Measurements from ENCODE around the gene HBG1.

The HBG1 gene

DNA sequence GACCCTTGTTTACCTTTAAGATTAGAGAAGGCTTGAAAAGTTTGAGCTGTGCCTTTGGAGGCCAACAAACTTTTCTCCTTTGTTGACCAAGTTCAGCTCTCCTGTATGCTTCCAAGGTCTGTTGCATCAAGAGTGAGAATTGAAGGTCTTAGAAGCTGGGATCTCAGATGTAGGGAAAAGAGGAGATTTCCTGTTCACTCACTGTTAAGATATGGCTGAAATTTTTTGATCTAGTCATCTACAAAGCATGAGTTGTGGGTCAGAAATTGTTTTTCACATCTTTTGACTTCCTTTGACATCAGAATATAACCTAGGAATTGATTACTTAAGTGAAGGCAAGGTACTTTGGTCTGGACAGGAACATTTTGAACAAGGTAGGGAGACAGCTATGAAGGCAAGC, 40.0 kb upstream of the HBG1 start:
- no peak for DNase-seq
- Histone ChIP-seq H3K9me2 (replicated peaks; ENCODE audit: insufficient read depth, low read length) (no peaks in the 10 kb centered on the region), H3K9ac (ENCODE audit: low read length) (no peak overlapping the region), H3K79me2 (ENCODE audit: low read length) (no peaks in the 10 kb centered on the region), H3K4me1 (ENCODE audit: low read length) (peaks cover 37% of the 10 kb centered on the region), H3K27ac (ENCODE audit: low read length) (no peak overlapping the region), H3K4me3 (ENCODE audit: low read length) (no peak overlapping the region), H3K9me3 (replicated peaks; ENCODE audit: insufficient read depth, low read length) (no peaks in the 10 kb centered on the region), H3F3A (ENCODE audit: insufficient read depth, low read length) (no peaks in the 10 kb centered on the region; the same call in 1 of the 2 replicates), H3K4me2 (ENCODE audit: low read depth, low read length) (no peak overlapping the region), H4K20me1 (ENCODE audit: insufficient read depth, low read length) (no peaks in the 10 kb centered on the region), H2AFZ (ENCODE audit: low read length) (peak overlapping the region; percentile 19; the same call in 1 of the 2 replicates), H3K27me3 (replicated peaks; ENCODE audit: insufficient read depth, low read length) (no peaks in the 10 kb centered on the region), H3K36me3 (replicated peaks; ENCODE audit: insufficient read depth, low read length) (no peaks in the 10 kb centered on the region)
- TF ChIP-seq EZH2 (optimal IDR thresholded peaks at IDR 0.05; ENCODE audit: low read depth, low read length) (no peak), CTCF (IDR thresholded peaks at IDR 0.05; ENCODE audit: low read length) (no peak), EZH2phosphoT487 (IDR thresholded peaks at IDR 0.05; ENCODE audit: low read length) (no peak)

DNA sequence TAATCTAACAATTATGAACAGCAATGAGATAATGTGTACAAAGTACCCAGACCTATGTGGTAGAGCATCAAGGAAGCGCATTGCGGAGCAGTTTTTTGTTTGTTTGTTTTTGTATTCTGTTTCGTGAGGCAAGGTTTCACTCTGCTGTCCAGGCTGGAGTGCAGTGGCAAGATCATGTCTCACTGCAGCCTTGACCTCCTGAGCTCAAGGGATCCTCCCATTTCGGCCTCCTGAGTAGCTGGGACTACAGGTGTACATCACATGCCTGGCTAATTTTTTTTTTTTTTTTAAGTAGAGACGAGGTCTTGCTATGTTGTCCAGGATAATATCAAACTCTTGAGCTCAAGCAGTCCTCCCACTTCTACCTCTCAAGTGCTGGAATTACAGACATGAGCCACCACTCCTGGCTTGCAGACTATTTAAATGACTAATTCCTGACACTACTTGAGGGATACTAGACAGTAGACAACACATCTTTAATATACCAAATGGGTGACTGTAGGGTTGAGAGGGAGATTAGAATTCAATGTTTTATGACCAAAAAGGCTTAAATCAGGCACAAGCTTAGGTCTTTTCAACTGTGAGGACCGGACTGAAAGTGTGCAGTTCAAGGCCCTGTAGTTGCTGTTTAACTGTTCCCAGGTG, 39.4 kb upstream of the HBG1 start:
- Histone ChIP-seq H3K4me2 (ENCODE audit: low read depth, low read length) (no peak overlapping the region), H3K4me1 (ENCODE audit: low read length) (peaks cover 37% of the 10 kb centered on the region), H3K27ac (ENCODE audit: low read length) (no peak overlapping the region), H4K20me1 (ENCODE audit: insufficient read depth, low read length) (no peaks in the 10 kb centered on the region), H3K9ac (ENCODE audit: low read length) (no peak overlapping the region), H3K4me3 (ENCODE audit: low read length) (no peak overlapping the region), H3K36me3 (replicated peaks; ENCODE audit: insufficient read depth, low read length) (no peaks in the 10 kb centered on the region), H3K9me2 (replicated peaks; ENCODE audit: insufficient read depth, low read length) (no peaks in the 10 kb centered on the region), H3F3A (ENCODE audit: insufficient read depth, low read length) (no peaks in the 10 kb centered on the region; the same call in 1 of the 2 replicates), H3K27me3 (replicated peaks; ENCODE audit: insufficient read depth, low read length) (no peaks in the 10 kb centered on the region), H3K9me3 (replicated peaks; ENCODE audit: insufficient read depth, low read length) (no peaks in the 10 kb centered on the region), H3K79me2 (ENCODE audit: low read length) (no peaks in the 10 kb centered on the region), H2AFZ (ENCODE audit: low read length) (peak overlapping the region; percentile 19; the same call in 1 of the 2 replicates)
- TF ChIP-seq EZH2phosphoT487 (IDR thresholded peaks at IDR 0.05; ENCODE audit: low read length) (no peak), EZH2 (optimal IDR thresholded peaks at IDR 0.05; ENCODE audit: low read depth, low read length) (no peak), CTCF (IDR thresholded peaks at IDR 0.05; ENCODE audit: low read length) (no peak)
- no peak for DNase-seq

DNA sequence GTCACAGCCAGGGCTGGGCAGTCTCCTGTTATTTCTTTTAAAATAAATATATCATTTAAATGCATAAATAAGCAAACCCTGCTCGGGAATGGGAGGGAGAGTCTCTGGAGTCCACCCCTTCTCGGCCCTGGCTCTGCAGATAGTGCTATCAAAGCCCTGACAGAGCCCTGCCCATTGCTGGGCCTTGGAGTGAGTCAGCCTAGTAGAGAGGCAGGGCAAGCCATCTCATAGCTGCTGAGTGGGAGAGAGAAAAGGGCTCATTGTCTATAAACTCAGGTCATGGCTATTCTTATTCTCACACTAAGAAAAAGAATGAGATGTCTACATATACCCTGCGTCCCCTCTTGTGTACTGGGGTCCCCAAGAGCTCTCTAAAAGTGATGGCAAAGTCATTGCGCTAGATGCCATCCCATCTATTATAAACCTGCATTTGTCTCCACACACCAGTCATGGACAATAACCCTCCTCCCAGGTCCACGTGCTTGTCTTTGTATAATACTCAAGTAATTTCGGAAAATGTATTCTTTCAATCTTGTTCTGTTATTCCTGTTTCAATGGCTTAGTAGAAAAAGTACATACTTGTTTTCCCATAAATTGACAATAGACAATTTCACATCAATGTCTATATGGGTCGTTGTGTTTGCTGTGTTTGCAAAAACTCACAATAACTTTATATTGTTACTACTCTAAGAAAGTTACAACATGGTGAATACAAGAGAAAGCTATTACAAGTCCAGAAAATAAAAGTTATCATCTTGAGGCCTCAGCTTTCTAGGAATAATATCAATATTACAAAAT, 38.6 kb upstream of the HBG1 start:
- no peaks in the 10 kb centered on the region for H3K9me3 ChIP-seq (replicated peaks; ENCODE audit: insufficient read depth, low read length)
- H3K27me3 ChIP-seq (replicated peaks; ENCODE audit: insufficient read depth, low read length): no peaks in the 10 kb centered on the region
- no peak overlapping the region for H3K4me2 ChIP-seq (ENCODE audit: low read depth, low read length)
- H3K27ac ChIP-seq (ENCODE audit: low read length): no peak overlapping the region
- H3K4me1 ChIP-seq (ENCODE audit: low read length): peaks cover 37% of the 10 kb centered on the region
- no peak overlapping the region for H3K4me3 ChIP-seq (ENCODE audit: low read length)
- no peak for DNase-seq
- H3K79me2 ChIP-seq (ENCODE audit: low read length): no peaks in the 10 kb centered on the region
- no peaks in the 10 kb centered on the region for H3K36me3 ChIP-seq (replicated peaks; ENCODE audit: insufficient read depth, low read length)
- no peak overlapping the region for H3K9ac ChIP-seq (ENCODE audit: low read length)
- H3F3A ChIP-seq (ENCODE audit: insufficient read depth, low read length): no peaks in the 10 kb centered on the region; the same call in 1 of the 2 replicates
- H3K9me2 ChIP-seq (replicated peaks; ENCODE audit: insufficient read depth, low read length): no peaks in the 10 kb centered on the region
- H4K20me1 ChIP-seq (ENCODE audit: insufficient read depth, low read length): no peaks in the 10 kb centered on the region
- H2AFZ ChIP-seq (ENCODE audit: low read length): no peak overlapping the region
- no peak for TF ChIP-seq CTCF (IDR thresholded peaks at IDR 0.05; ENCODE audit: low read length)
- no peak for TF ChIP-seq EZH2phosphoT487 (IDR thresholded peaks at IDR 0.05; ENCODE audit: low read length)
- no peak for TF ChIP-seq EZH2 (optimal IDR thresholded peaks at IDR 0.05; ENCODE audit: low read depth, low read length)
